Measurements from ENCODE around the gene TRIO.
A peak's percentile ranks its signal among the peaks of the same experiment; 100 is the strongest.

Gene TRIO

DNA sequence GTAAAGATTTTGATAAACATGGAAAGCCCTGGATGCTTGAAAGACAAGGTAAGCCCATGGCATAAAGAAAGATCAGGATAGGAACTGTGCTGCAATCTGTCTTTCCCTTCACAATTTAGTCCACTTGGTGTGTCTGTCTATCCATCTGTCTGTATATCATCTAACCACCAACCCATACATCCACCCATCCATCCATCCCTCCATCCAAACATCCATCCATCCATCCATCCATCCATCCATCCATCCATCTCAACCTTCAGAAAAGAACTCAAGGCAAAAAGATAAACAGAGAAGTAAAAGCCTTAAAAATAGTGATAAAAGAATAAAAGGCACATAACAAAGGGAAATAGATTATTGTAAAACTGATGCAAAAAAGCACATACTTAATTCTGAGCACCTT is 15.1 kb upstream of the TRIO start:
- H3K27me3 ChIP-seq (ENCODE audit: control insufficient read depth, insufficient read depth, low read length), result no peaks in the 10 kb centered on the region
- no peaks in the 10 kb centered on the region for H3K36me3 ChIP-seq (ENCODE audit: control insufficient read depth, insufficient read depth, low read length)
- H3K9ac ChIP-seq (ENCODE audit: low read length), result no peak overlapping the region
- H3K4me1 ChIP-seq (ENCODE audit: control insufficient read depth, insufficient read depth, low read length), result no peaks in the 10 kb centered on the region
- H3K27ac ChIP-seq (ENCODE audit: low read depth, low read length), result no peak overlapping the region
- H3K4me3 ChIP-seq (ENCODE audit: low read length), result no peak overlapping the region

DNA sequence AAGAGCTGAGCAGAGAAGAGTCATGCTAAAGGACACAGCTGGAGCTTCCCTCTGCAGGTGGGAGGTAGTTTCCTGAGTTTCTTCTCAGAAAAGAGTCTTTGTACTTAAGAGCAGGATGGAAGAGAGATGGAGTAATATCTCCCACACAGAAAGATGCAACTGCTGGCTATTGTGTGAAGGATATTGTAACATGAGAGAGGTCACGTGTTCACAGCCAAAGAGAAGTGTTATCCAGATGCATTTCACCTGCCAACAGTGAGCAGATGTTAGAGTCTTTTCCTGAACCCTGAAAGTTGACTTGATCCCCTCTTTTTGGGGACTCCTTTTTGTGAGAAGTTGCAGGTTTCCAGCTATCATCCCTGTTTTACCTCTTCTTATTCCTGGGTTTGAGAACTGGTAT is 14.0 kb upstream of the TRIO start:
- Histone ChIP-seq H3K9ac (ENCODE audit: low read length) (no peak overlapping the region), H3K36me3 (ENCODE audit: control insufficient read depth, insufficient read depth, low read length) (no peaks in the 10 kb centered on the region), H3K27me3 (ENCODE audit: control insufficient read depth, insufficient read depth, low read length) (no peaks in the 10 kb centered on the region), H3K27ac (ENCODE audit: low read depth, low read length) (no peak overlapping the region), H3K4me1 (ENCODE audit: control insufficient read depth, insufficient read depth, low read length) (no peaks in the 10 kb centered on the region), H3K4me3 (ENCODE audit: low read length) (no peak overlapping the region)

DNA sequence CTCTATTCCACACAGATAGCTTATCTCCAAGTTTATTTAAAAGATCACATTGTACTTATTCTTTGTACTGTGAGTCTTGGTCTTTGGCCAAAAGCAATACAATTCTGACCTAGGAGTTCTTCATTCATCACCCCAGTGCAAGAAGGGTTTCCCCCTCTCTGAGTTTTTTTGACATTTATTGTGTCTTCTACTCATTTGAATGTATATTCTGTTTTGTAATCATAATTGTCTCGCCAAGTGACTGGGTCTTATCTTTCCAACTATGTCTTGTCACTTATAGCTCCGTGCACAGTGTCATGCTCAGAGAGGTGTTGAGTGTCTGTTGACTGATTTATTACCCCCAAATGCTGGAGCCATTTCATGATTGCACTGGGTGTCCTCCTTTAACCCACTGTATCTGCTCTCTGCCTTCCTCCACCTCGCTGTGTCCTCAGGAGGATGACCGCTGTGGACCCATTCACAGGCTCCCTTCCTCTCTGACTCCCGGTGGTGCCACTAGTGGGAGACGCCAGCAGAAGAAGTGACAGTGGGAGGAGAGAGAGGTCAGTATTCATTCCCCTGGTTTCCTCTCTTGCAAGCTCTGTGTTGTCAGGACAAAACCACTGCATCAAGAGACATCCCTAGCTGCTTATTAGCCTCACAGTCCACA is 11.2 kb upstream of the TRIO start:
- Histone ChIP-seq H3K4me1 (ENCODE audit: control insufficient read depth, insufficient read depth, low read length) (no peaks in the 10 kb centered on the region), H3K4me3 (ENCODE audit: low read length) (no peak overlapping the region), H3K27me3 (ENCODE audit: control insufficient read depth, insufficient read depth, low read length) (no peaks in the 10 kb centered on the region), H3K36me3 (ENCODE audit: control insufficient read depth, insufficient read depth, low read length) (no peaks in the 10 kb centered on the region), H3K9ac (ENCODE audit: low read length) (no peak overlapping the region), H3K27ac (ENCODE audit: low read depth, low read length) (no peak overlapping the region)

DNA sequence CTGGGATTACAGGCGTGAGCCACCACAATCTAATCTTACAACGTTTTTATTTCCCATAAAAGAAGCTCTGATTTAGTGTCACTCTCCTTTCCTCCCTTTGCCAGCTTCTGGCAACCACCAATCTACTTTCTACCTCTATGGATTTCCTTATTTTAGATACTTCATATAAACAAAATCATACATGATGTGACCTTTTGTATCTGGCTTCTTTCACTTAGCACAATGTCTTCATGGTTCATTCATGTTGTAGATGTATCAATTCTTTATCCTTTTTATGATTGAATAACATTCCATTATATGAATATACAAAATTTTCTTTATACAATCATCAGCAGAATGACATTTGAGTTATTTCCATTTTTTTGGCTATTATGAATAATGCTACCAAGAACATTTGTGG is 9.7 kb upstream of the TRIO start:
- Histone ChIP-seq H3K9ac (ENCODE audit: low read length) (no peak overlapping the region), H3K4me3 (ENCODE audit: low read length) (no peak overlapping the region), H3K36me3 (ENCODE audit: control insufficient read depth, insufficient read depth, low read length) (no peaks in the 10 kb centered on the region), H3K27ac (ENCODE audit: low read depth, low read length) (no peak overlapping the region), H3K4me1 (ENCODE audit: control insufficient read depth, insufficient read depth, low read length) (no peaks in the 10 kb centered on the region), H3K27me3 (ENCODE audit: control insufficient read depth, insufficient read depth, low read length) (no peaks in the 10 kb centered on the region)

DNA sequence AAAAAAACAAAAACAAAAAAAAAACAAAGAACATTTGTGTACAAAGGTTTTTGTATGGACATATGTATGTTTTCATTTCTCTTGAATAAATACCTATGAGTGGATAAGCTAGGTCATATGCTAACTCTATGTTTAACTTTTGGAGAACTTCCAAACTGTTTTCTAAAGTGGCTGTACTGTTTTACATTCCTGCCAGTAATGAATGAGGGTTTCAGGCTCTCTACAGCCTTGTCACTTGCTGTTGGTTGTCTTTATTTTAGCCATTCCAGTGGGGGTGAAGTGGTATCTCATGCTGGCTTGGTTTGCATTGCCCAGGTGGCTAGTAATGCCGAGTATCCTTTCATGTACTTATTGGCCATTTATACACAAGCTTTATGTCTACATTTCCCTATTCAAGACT is 9.1 kb upstream of the TRIO start:
- Histone ChIP-seq H3K4me3 (ENCODE audit: low read length) (no peak overlapping the region), H3K36me3 (ENCODE audit: control insufficient read depth, insufficient read depth, low read length) (no peaks in the 10 kb centered on the region), H3K4me1 (ENCODE audit: control insufficient read depth, insufficient read depth, low read length) (no peaks in the 10 kb centered on the region), H3K27ac (ENCODE audit: low read depth, low read length) (no peak overlapping the region), H3K9ac (ENCODE audit: low read length) (no peak overlapping the region), H3K27me3 (ENCODE audit: control insufficient read depth, insufficient read depth, low read length) (no peaks in the 10 kb centered on the region)

DNA sequence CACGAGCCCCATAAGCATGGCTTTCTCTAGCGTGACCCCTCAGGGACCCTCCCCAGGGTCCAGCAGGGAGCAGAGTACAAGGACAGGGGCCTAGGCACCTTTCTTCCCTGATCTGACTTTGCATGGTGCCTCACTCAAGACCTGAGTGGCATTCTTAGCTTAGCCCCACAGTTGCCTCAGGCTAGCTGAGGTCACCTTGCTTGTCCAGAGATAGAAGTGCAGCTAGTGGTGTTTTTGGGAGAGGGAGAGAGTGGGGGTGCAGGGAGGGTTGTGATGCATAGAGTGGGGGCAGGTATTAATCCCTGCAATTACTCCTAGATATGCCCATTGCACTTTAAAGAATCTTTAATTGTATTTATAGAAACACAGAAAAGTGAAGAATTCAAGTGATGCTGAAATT is 8.4 kb upstream of the TRIO start:
- Histone ChIP-seq H3K36me3 (ENCODE audit: control insufficient read depth, insufficient read depth, low read length) (no peaks in the 10 kb centered on the region), H3K4me1 (ENCODE audit: control insufficient read depth, insufficient read depth, low read length) (no peaks in the 10 kb centered on the region), H3K4me3 (ENCODE audit: low read length) (no peak overlapping the region), H3K27ac (ENCODE audit: low read depth, low read length) (no peak overlapping the region), H3K27me3 (ENCODE audit: control insufficient read depth, insufficient read depth, low read length) (no peaks in the 10 kb centered on the region), H3K9ac (ENCODE audit: low read length) (no peak overlapping the region)

DNA sequence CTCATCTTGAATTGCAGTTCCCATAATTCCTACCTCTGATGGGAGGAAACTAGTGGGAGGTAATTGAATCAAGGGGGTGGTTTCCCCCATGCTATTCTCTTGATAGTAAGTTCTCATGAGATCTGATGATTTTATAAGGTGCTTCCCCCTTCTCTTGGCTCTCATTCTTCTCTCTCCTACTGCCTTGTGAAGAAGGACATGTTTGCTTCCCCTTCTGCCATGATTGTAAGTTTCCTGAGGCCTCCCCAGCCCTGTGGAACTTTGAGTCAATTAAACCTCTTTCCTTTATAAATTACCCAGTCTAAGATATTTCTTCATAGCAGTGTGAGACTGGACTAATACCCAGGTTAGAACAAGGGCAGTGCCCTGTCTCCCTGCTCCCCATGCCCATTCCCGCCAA is 7.5 kb upstream of the TRIO start:
- H3K9ac ChIP-seq (ENCODE audit: low read length), result no peak overlapping the region
- no peak overlapping the region for H3K4me3 ChIP-seq (ENCODE audit: low read length)
- no peaks in the 10 kb centered on the region for H3K4me1 ChIP-seq (ENCODE audit: control insufficient read depth, insufficient read depth, low read length)
- H3K36me3 ChIP-seq (ENCODE audit: control insufficient read depth, insufficient read depth, low read length), result no peaks in the 10 kb centered on the region
- H3K27me3 ChIP-seq (ENCODE audit: control insufficient read depth, insufficient read depth, low read length), result no peaks in the 10 kb centered on the region
- H3K27ac ChIP-seq (ENCODE audit: low read depth, low read length), result no peak overlapping the region

DNA sequence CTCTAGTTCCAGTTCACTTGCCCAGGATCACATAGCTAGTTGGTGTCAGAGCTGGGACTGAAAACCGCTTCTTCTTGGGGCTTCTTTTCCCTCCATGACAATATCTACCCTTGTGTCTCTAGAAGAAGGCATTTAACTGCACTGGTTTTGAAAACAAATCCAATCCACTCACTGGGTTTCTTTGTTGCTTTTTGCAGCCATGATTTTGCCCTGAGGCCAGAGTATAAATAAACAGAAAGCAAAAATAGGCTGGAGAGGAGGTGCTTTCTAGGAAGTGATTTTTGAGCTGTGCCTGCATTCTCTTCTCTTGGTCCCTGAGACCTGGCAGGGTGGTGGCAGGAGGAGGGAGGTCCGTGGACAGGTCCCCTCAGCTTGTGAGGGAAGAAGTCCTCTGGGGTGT is 6.9 kb upstream of the TRIO start:
- H3K9ac ChIP-seq (ENCODE audit: low read length), result no peak overlapping the region
- no peaks in the 10 kb centered on the region for H3K27me3 ChIP-seq (ENCODE audit: control insufficient read depth, insufficient read depth, low read length)
- no peak overlapping the region for H3K4me3 ChIP-seq (ENCODE audit: low read length)
- no peaks in the 10 kb centered on the region for H3K36me3 ChIP-seq (ENCODE audit: control insufficient read depth, insufficient read depth, low read length)
- H3K27ac ChIP-seq (ENCODE audit: low read depth, low read length), result no peak overlapping the region
- no peaks in the 10 kb centered on the region for H3K4me1 ChIP-seq (ENCODE audit: control insufficient read depth, insufficient read depth, low read length)

DNA sequence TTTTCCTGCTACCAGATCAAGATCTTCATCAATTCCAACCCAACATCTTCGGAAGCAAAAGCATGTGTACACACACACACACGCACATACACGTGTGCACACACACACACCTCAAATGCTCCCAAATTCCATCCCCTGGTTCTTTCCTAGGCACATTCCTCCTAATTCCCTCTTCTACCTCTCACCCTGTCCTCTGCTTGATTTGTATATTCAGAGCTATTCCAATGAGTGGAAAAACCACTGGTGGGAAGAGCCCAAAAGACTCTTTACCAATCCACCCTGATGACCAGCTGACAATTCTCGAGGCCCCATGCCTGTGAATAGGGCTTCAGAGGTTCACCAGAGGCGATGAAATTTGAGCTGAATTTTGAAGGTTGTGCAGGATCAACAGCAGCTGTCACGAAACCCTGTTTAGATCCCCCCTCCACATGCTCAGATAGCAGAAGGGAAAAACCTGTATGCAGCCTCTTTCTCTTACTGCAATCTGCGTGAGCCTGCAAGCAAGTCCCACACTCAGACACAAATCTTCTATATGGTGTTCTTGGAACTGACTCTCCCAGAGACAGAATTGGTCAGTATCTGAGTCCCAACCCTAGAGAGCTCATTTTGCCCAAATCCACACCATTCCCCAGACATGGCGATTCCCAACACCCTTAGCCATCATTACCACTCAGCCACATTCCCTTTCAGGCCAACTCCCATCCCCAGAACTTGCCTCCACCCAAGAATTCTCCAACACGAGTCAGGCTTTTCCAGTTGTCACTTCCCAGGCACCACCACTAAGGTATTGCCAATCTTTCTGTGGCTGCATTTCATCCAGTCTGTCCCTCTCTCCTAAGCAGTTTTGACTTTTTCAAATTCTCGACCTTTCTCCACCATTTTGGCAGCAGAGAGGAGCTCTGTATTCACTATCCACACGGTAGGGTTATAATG is 4.3 kb upstream of the TRIO start:
- Histone ChIP-seq H3K4me3 (ENCODE audit: low read length) (no peak overlapping the region), H3K27me3 (ENCODE audit: control insufficient read depth, insufficient read depth, low read length) (no peaks in the 10 kb centered on the region), H3K9ac (ENCODE audit: low read length) (no peak overlapping the region), H3K27ac (ENCODE audit: low read depth, low read length) (no peak overlapping the region), H3K4me1 (ENCODE audit: control insufficient read depth, insufficient read depth, low read length) (no peaks in the 10 kb centered on the region), H3K36me3 (ENCODE audit: control insufficient read depth, insufficient read depth, low read length) (no peaks in the 10 kb centered on the region)

DNA sequence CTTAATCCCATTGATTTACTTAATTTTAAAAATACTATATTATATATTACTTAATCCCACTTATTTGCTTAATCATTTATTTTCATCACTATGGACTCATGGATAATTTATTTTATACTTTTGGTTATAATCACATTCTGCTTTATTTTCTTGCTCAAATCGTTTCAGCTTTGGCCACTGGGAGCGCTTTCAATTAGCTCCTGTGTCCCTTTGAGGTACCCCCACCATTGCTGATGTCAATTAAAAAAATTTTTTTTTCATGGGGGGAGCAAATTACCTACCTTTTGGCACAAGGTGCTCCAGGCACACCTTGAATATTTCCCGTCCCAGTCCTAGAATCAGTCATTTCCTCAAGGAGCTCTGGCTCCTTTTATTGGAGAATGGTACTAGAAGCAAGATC is 1.4 kb upstream of the TRIO start:
- no peaks in the 10 kb centered on the region for H3K36me3 ChIP-seq (ENCODE audit: control insufficient read depth, insufficient read depth, low read length)
- no peaks in the 10 kb centered on the region for H3K27me3 ChIP-seq (ENCODE audit: control insufficient read depth, insufficient read depth, low read length)
- H3K4me3 ChIP-seq (ENCODE audit: low read length), result no peak overlapping the region
- no peak overlapping the region for H3K9ac ChIP-seq (ENCODE audit: low read length)
- peaks cover 6% of the 10 kb centered on the region for H3K4me1 ChIP-seq (ENCODE audit: control insufficient read depth, insufficient read depth, low read length)
- no peak overlapping the region for H3K27ac ChIP-seq (ENCODE audit: low read depth, low read length)

DNA sequence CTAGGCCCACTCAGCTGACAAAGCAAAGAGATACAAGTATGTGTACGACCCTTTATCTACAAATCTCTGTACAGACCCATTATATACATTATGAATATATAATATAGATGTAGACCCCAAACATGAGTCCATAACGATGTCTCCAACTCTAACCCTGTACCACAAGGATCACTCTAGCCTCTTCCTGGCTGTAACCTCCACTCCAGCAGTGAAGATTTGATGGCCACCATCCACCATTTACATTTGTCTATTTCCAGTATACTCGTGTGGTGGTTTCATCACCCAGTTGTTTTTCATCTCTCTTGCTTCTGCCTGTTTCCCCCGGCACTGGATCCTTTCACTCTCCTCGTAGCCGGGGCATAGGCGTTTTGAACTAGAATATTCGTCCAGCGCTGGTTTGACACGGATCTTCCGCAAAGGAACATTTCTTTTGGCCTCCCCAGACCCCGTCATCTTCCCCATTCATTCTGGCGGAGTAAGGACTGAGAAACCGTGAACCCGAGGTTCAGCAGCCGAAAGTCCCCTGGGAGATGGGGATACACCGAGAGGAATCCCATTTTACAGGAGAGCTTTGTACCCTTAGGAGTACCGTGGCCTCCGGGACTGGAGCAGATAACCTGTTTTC is 828 bp upstream of the TRIO start:
- Histone ChIP-seq H3K9ac (ENCODE audit: low read length) (no peak overlapping the region), H3K36me3 (ENCODE audit: control insufficient read depth, insufficient read depth, low read length) (no peaks in the 10 kb centered on the region), H3K27ac (ENCODE audit: low read depth, low read length) (peak overlapping the region; percentile 86), H3K27me3 (ENCODE audit: control insufficient read depth, insufficient read depth, low read length) (no peaks in the 10 kb centered on the region), H3K4me3 (ENCODE audit: low read length) (peak overlapping the region; percentile 65), H3K4me1 (ENCODE audit: control insufficient read depth, insufficient read depth, low read length) (peaks cover 11% of the 10 kb centered on the region)

DNA sequence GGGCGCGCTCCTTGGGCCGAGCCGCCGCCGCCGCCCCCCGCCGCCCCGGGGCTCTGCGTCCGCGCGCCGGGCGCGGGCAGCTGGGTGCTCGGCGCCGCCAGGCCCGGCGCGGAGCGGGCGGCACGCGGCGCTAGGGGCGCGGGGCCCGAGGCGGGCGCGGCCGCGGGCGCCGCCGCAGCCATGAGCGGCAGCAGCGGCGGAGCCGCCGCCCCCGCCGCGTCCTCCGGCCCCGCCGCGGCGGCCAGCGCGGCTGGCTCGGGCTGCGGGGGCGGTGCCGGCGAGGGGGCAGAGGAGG is 351 bp downstream of the TRIO start:
- Histone ChIP-seq H3K27ac (ENCODE audit: low read depth, low read length) (peak overlapping the region; percentile 93), H3K4me1 (ENCODE audit: control insufficient read depth, insufficient read depth, low read length) (peaks cover 23% of the 10 kb centered on the region), H3K9ac (ENCODE audit: low read length) (no peak overlapping the region), H3K27me3 (ENCODE audit: control insufficient read depth, insufficient read depth, low read length) (no peaks in the 10 kb centered on the region), H3K4me3 (ENCODE audit: low read length) (peak overlapping the region; percentile 94), H3K36me3 (ENCODE audit: control insufficient read depth, insufficient read depth, low read length) (no peaks in the 10 kb centered on the region)

Measured in rectal smooth muscle tissue (tissue), 1 donor.